OCI-LY1 (cell line): ENCODE results near the gene PEX12.

Source experiments
- H2AFZ ChIP-seq: fragments of 200-600 bp; sonication (generic), shearing (Covaris generic); 2 replicates; pipeline ENCODE4 v1.6.0; 2014; ENCODE audit warnings: antibody characterized with exemption, mild to moderate bottlenecking, low read length
- H3F3A ChIP-seq: fragments of 200-600 bp; sonication (generic), shearing (Covaris generic); 2 replicates; pipeline ENCODE4 v1.6.0; 2014; ENCODE audit warnings: mild to moderate bottlenecking, antibody characterized with exemption, low read length, moderate library complexity; ENCODE audit not compliant: insufficient read depth
- H3K27ac ChIP-seq: fragments of 200-600 bp; sonication (generic); 2 replicates; pipeline ENCODE4 v1.5.1; 2014; ENCODE audit warnings: low read length, mixed run types, mild to moderate bottlenecking, low read depth; ENCODE audit not compliant: poor library complexity, severe bottlenecking
- H3K27me3 ChIP-seq: fragments of 200-600 bp; sonication (generic); 2 replicates; pipeline ENCODE4 v1.6.0; 2014; ENCODE audit warnings: antibody characterized with exemption, mild to moderate bottlenecking, low read length, moderate library complexity; ENCODE audit not compliant: insufficient read depth
- H3K36me3 ChIP-seq: fragments of 200-600 bp; sonication (generic); 2 replicates; pipeline ENCODE4 v1.6.1; 2014; ENCODE audit warnings: mild to moderate bottlenecking, antibody characterized with exemption, low read length, moderate library complexity, mixed read lengths; ENCODE audit not compliant: insufficient read depth
- H3K4me1 ChIP-seq: fragments of 200-600 bp; sonication (generic); 2 replicates; pipeline ENCODE4 v1.5.1; 2014; ENCODE audit warnings: mild to moderate bottlenecking, low read length, moderate library complexity; ENCODE audit not compliant: insufficient read depth, severe bottlenecking
- H3K4me2 ChIP-seq: fragments of 200-600 bp; sonication (generic), shearing (Covaris generic); 2 replicates; pipeline ENCODE4 v1.6.1; 2014; ENCODE audit warnings: low read length
- H3K4me3 ChIP-seq: fragments of 200-600 bp; sonication (generic); 2 replicates; pipeline ENCODE4 v1.5.1; 2014; ENCODE audit warnings: low read length, low read depth, mild to moderate bottlenecking, mixed read lengths; ENCODE audit not compliant: poor library complexity, severe bottlenecking
- H3K79me2 ChIP-seq: fragments of 200-600 bp; shearing (Covaris generic); 2 replicates; pipeline ENCODE4 v1.6.1; 2016; ENCODE audit warnings: mixed run types, low read length, mixed read lengths; ENCODE audit not compliant: insufficient read depth
- H3K9ac ChIP-seq: fragments of 200-600 bp; sonication (generic), shearing (Covaris generic); 2 replicates; pipeline ENCODE4 v1.6.1; 2014; ENCODE audit warnings: mild to moderate bottlenecking, low read length, mixed read lengths
- H3K9me2 ChIP-seq: fragments of 200-600 bp; sonication (generic), shearing (Covaris generic); 2 replicates; pipeline ENCODE4 v1.6.1; 2014; ENCODE audit warnings: low read depth, mild to moderate bottlenecking, low read length, mixed read lengths
- H3K9me3 ChIP-seq: fragments of 200-600 bp; shearing (Covaris generic); 2 replicates; pipeline ENCODE4 v1.6.1; 2014; ENCODE audit warnings: low read length, mixed read lengths
- H4K20me1 ChIP-seq: fragments of 200-600 bp; sonication (generic), shearing (Covaris generic); 2 replicates; pipeline ENCODE4 v1.6.0; 2016; ENCODE audit warnings: mild to moderate bottlenecking, low read length; ENCODE audit not compliant: insufficient read depth
- EZH2 ChIP-seq: fragments of 200-600 bp; sonication (generic), shearing (Covaris generic); IDR thresholded peaks from 2 replicates; pipeline ENCODE4 v1.8.0; 2017; ENCODE audit warnings: borderline replicate concordance, mixed run types, mild to moderate bottlenecking, antibody characterized with exemption, low read length, moderate library complexity, mixed read lengths
- TF ChIP-seq, protein P1 (sequence below): fragments of 200-600 bp; sonication (generic), shearing (Covaris generic); IDR thresholded peaks from 2 replicates; pipeline ENCODE4 v1.5.1; 2017; ENCODE audit warnings: mild to moderate bottlenecking, antibody characterized with exemption, low read length, moderate library complexity, mixed read lengths

PEX12 gene

DNA sequence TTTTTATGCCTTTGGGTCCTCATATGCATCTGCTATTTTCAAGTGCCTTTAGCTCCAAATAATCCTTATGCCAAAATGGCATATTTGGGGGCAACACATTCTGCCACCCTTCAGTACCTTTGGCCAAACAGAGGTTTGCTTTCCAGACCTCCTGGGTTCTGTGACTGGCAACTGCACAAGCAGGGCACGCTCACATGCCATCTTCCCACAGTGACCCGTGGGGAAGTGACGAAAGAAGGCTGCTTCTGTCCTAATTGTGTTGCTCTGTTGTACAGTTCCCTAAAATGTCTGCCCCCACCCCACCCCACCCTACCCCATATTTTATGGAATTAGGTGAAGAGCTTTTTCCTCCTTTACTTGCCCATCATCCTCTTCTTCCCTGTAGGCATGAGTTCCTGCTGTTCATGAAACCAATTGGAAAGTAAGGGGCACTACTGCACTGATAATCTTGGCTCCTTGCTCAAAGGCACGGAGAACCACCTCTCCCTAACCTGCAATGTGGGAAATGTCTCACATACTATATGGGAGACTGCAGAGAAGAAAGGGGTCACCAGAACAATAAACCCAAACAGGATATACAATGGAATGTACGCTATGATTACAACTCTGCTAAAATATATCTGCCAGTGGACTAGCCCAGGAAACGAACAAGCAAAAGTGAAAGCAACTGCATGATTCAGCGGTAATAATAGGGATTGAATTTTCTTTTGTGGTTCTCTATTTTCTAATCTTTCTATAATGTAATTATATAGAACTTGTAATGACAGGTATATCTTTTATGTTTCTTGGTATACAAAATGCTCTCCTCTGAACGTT is 37.6 kb downstream of the PEX12 start:
- Histone ChIP-seq H3F3A (no peaks in the 10 kb centered on the region), H4K20me1 (no peaks in the 10 kb centered on the region), H3K36me3 (no peaks in the 10 kb centered on the region), H3K79me2 (no peaks in the 10 kb centered on the region), H3K4me1 (peaks cover 5% of the 10 kb centered on the region), H3K4me3 (peak overlapping the region; percentile 27), H2AFZ (peak overlapping the region; percentile 75; the same call in 1 of the 2 replicates), H3K4me2 (peak overlapping the region; percentile 38), H3K9ac (no peak overlapping the region), H3K9me3 (no peaks in the 10 kb centered on the region), H3K9me2 (no peaks in the 10 kb centered on the region), H3K27ac (no peak overlapping the region), H3K27me3 (no peaks in the 10 kb centered on the region; the same call in 1 of the 2 replicates)
- no peak for TF ChIP-seq EZH2
- TF ChIP-seq, protein P1, sequence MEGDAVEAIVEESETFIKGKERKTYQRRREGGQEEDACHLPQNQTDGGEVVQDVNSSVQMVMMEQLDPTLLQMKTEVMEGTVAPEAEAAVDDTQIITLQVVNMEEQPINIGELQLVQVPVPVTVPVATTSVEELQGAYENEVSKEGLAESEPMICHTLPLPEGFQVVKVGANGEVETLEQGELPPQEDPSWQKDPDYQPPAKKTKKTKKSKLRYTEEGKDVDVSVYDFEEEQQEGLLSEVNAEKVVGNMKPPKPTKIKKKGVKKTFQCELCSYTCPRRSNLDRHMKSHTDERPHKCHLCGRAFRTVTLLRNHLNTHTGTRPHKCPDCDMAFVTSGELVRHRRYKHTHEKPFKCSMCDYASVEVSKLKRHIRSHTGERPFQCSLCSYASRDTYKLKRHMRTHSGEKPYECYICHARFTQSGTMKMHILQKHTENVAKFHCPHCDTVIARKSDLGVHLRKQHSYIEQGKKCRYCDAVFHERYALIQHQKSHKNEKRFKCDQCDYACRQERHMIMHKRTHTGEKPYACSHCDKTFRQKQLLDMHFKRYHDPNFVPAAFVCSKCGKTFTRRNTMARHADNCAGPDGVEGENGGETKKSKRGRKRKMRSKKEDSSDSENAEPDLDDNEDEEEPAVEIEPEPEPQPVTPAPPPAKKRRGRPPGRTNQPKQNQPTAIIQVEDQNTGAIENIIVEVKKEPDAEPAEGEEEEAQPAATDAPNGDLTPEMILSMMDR, result no peak

DNA sequence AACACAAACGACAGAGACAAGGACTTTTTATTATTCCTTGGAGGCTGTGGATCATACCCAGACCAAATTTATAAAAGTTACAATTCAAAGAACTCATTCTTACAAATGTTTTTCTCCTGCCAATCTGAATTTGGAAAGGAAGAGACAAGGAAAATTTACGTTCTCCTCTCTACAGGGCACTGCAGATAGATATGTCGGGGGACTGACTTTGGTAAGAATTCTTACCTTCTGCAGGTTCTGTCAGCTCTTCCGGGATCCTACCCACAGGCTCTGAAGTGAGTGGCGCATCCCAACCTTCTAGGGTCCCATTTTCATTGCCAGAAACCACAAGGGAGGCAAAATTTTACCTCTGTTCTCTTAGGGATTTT is 38.7 kb downstream of the PEX12 start:
- Histone ChIP-seq H3F3A (no peaks in the 10 kb centered on the region), H2AFZ (no peak overlapping the region), H3K4me1 (peaks cover 5% of the 10 kb centered on the region), H3K79me2 (no peaks in the 10 kb centered on the region), H3K27me3 (no peaks in the 10 kb centered on the region; the same call in 1 of the 2 replicates), H3K9ac (no peak overlapping the region), H3K27ac (no peak overlapping the region), H3K4me3 (no peak overlapping the region), H3K4me2 (no peak overlapping the region), H4K20me1 (no peaks in the 10 kb centered on the region), H3K36me3 (no peaks in the 10 kb centered on the region), H3K9me2 (no peaks in the 10 kb centered on the region), H3K9me3 (no peaks in the 10 kb centered on the region)
- TF ChIP-seq EZH2, result no peak
- TF ChIP-seq, protein P1, result no peak; the same call in 1 of the 2 replicates

DNA sequence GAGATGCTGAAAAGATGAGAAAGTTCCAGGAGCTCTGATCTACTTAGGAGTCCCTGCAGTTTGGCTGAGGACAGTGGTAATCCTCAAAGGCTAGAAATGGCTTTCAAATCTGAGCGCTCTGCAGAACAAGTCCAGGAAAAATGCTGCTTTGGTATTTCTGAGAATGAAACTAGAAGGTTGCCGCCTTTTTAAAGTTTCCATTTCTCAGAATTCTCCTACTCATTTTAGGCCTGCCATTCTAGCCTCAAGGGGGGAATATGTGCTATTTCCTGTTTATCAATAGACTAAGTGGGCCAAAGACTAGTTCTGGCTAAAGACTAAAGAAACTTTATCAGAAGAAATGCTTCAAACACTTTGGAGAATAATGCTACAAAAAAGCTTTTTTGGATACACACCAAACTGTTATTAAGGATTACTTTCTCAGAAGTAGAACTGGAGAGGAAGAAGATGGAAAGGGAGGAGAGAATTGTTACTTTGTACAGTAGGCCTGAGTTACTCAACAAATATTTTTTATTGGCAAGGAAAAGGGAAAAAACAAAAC is 40.7 kb downstream of the PEX12 start, which contains the start of gene SLFN12L:
TSS of gene SLFN12L (minus strand) at position 78 of the 541 bp plus-strand sequence. CDS start 15,314 bp downstream, outside the sequence.
- Histone ChIP-seq H4K20me1 (no peaks in the 10 kb centered on the region), H3K36me3 (no peaks in the 10 kb centered on the region), H3K4me1 (peaks cover 5% of the 10 kb centered on the region), H3K9ac (no peak within 1 kb of the TSS), H3F3A (no peaks in the 10 kb centered on the region), H3K27me3 (no peaks in the 10 kb centered on the region; the same call in 1 of the 2 replicates), H3K9me2 (no peaks in the 10 kb centered on the region), H2AFZ (no peak within 1 kb of the TSS), H3K9me3 (no peaks in the 10 kb centered on the region), H3K79me2 (no peaks in the 10 kb centered on the region), H3K4me3 (no peak within 1 kb of the TSS), H3K4me2 (no peak within 1 kb of the TSS), H3K27ac (no peak within 1 kb of the TSS)
- TF ChIP-seq, protein P1, result no peak
- TF ChIP-seq EZH2, result no peak
